Activated CD4-positive, alpha-beta T cell treated with anti-CD3 and anti-CD28 coated beads for 1 hour (primary cell): ENCODE results near the gene MS4A6E.

ENCODE experiments used
- DNase-seq: peaks from one replicate; pipeline ENCODE4 v3.0.0-alpha.2; 2020

The MS4A6E gene

DNA sequence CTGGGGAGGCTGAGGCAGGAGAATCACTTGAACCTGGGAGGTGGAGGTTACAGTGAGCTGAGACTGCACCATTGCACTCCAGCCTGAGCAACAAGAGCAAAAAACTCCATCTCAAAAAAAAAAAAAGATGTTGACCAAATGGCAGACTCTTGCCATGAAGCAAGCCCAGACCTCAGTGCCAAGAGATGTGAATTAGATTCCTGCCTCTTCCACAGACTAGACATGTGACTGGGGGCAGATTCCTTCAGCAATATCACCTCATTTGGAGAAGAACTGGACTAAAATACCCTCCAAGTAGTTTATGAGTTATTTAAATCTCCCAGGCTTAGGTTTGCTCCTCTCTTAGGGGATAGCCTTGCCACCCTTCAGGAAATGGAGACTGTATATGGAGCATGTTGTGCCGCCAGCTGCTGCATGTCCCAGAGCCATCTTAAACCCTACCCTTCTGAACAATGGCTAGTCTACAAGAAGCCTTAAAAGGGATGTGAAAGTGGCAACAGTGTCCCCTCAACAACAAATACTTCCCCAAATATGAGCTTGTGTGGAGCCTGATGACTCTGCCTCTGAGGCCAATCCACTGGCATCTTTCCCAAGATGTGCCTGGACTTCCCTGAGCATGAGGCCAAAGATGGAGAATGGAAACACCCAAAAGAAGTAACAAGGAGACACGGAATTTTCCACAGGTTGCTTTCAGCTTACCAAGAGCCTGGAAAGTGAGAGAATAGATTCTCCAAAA, 50.5 kb downstream of the MS4A6E start:
- DNase-seq, result no peak

DNA sequence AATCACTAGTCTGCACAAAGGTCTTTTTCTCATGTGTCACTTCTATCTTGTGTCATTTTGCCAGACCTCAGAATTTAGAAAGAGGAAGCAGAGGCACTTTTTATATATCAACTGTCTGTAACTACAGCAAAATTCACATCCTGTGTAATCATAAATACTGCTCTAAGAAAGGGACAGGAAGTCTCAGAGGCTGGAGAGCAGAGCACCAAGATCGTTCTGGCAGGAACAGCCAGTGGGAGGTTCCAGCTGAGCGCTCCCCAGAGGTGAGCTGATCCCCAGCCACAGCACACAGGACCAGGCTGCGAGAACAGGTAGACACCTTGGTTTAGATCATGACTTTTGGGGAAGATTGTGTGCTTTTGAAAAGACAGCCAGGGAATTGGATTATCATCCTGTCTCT, 51.3 kb downstream of the MS4A6E start, which contains the start of gene MS4A7:
Gene MS4A7, plus strand, starts transcription at position 179 of the 400 bp plus-strand sequence. CDS start 4,610 bp downstream, outside the sequence.
- DNase-seq, result no peak

DNA sequence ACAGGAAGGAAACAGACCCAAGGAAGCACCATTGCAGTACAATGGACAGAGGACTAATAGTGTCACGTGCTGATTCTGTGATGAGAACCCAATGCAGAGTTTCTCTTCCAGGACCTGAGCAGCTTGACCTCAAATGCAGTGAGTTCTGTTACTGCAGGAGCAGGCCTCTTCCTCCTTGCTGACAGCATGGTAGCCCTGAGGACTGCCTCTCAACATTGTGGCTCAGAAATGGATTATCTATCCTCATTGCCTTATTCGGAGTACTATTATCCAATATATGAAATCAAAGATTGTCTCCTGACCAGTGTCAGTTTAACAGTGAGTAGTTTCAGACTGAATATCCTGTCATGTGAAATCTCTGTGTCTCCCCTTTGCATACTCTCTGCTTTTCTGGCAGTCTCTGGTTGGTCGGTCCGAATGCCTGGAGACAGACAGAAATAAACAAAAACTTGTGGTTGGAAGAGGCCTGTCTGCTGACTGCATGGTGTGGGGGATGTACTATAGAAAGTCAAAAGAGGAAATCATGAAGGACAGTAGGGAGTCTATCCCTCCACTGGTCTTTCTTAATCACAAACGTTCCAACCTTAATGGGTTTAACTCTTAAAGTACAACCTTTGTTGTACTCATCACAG, 62.3 kb downstream of the MS4A6E start:
- no peak for DNase-seq

DNA sequence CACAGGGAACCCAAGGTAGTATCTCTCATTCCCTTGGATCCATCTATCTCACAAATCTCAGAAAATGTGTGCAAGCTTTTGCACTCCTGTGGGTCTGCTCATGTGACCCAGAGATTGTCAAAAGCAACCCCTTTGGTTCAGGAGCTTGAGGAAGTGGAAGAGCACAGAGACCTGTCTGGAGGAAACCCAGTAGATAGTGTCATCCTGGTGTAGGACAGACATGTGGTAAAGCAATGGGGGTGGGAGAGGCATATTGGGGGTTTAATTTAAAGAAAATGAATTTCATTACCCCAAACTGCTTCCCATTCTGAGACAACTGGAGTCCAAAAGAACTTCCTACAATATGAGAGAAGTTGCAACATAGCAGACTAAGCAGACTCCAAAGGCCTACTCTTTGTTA, 63.4 kb downstream of the MS4A6E start:
- DNase-seq, result no peak
